ENCODE measurements around the gene PDZRN3. TPM values are rescaled to one million over a fixed set of nuclear protein-coding genes. Genes with fewer than 3 reads are reported as not detected.

PDZRN3 gene
- total RNA-seq, 1 experiment from 2014 or later: 12.5 TPM

DNA sequence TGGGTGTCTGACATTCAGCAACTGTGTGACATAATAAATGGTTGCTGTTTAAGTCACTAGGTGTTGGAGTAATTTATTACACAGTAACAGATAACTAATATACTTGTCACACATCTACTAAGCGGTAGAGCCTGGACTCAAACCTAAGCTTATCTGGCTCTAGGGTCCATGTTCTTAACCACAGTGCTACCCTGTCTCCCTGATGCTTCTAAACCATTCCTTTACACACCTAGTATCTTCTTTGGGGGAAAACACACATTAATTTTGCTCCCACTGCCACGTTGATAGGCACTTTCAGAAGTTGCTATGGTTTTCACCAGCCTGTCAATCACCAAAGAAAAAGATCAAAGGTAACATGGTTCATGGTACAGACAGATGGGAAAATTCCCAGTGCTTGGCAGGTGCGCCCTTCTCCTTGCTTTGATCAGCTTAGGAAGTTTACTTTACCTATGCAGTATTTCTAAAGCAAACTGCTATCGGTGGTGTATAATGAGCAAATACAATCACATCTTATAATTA lies 150.8 kb downstream of the PDZRN3 start:
- CTCF ChIA-PET: no interaction called here
- intact Hi-C loops (cut with micrococcal nuclease; ENCODE audit: unreplicated experiment): no loop called here
- H3K36me3 Mint-ChIP-seq (ENCODE audit: insufficient read depth, unreplicated experiment): peaks cover 4% of the 10 kb centered on the region
- H3K4me1 ChIP-seq: peaks cover 7% of the 10 kb centered on the region; the same call in 1 of the 2 replicates
- no peak overlapping the region for H3K4me3 Mint-ChIP-seq (ENCODE audit: unreplicated experiment)
- H3K27me3 ChIP-seq (replicated peaks; ENCODE audit: control insufficient read depth, insufficient read depth, low read length): no peaks in the 10 kb centered on the region
- no peak overlapping the region for H3K4me3 ChIP-seq (ENCODE audit: low read depth, low read length)
- peaks cover 6% of the 10 kb centered on the region for H3K9me3 ChIP-seq
- TF ChIP-seq, protein P1, sequence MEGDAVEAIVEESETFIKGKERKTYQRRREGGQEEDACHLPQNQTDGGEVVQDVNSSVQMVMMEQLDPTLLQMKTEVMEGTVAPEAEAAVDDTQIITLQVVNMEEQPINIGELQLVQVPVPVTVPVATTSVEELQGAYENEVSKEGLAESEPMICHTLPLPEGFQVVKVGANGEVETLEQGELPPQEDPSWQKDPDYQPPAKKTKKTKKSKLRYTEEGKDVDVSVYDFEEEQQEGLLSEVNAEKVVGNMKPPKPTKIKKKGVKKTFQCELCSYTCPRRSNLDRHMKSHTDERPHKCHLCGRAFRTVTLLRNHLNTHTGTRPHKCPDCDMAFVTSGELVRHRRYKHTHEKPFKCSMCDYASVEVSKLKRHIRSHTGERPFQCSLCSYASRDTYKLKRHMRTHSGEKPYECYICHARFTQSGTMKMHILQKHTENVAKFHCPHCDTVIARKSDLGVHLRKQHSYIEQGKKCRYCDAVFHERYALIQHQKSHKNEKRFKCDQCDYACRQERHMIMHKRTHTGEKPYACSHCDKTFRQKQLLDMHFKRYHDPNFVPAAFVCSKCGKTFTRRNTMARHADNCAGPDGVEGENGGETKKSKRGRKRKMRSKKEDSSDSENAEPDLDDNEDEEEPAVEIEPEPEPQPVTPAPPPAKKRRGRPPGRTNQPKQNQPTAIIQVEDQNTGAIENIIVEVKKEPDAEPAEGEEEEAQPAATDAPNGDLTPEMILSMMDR (IDR thresholded peaks at IDR 0.05; ENCODE audit: insufficient read depth in 1 of 2, low read depth in 1 of 2, low read length in 1 of 2, severe bottlenecking in 1 of 2, unreplicated experiment in 1 of 2): no peak
- H3K9me3 Mint-ChIP-seq (ENCODE audit: unreplicated experiment): no peaks in the 10 kb centered on the region
- no peak overlapping the region for H3K27ac Mint-ChIP-seq (ENCODE audit: unreplicated experiment)
- 0 out of 2 replicates have a peak, but pooled peaks cover 1% of the 10 kb centered on the region for H3K36me3 ChIP-seq (ENCODE audit: control insufficient read depth, insufficient read depth, low read length)
- no peak for DNase-seq
- H3K27me3 Mint-ChIP-seq (ENCODE audit: insufficient read depth, unreplicated experiment): no peaks in the 10 kb centered on the region
- peaks cover 9% of the 10 kb centered on the region for H3K4me1 Mint-ChIP-seq (ENCODE audit: low read depth, unreplicated experiment)
- no TSS peak for BruUV-seq (replicated peaks)
- POLR2A ChIA-PET: no interaction called here

DNA sequence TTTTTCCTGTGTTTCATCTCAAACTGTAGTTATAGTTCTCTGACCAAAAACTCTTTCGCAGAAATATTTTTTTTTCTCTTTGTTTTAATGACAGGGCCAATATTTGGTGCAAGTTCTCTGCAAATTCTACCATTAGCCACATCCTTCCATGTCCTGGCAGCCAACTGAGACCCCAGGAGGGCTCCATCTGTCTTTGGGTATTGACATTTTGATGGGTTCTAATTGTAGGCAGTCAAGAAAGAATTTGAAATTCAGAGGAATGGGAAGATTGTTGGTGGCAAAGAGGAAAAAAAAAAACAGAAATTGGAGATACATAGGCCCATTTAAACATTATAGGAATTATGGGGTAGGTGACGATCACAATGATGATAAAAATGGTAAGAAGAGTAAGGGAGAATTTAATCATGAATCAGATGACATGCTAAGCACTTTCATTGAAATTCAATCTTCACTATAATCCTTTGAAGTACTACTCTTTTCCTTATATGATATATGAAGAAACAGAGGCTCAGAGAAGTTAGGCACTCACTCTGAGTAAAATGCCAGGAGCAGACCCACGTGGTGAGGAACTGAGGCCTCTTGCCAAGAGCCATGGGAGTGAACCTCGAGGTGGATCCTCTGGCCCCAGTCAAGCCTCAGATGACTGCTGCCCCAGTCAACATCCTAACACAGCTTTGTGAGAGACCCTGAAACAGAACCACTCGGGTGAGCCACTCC lies 151.4 kb downstream of the PDZRN3 start:
- TF ChIP-seq, protein P1 (IDR thresholded peaks at IDR 0.05; ENCODE audit: insufficient read depth in 1 of 2, low read depth in 1 of 2, low read length in 1 of 2, severe bottlenecking in 1 of 2, unreplicated experiment in 1 of 2): no peak
- Mint-ChIP-seq H3K9me3 (ENCODE audit: unreplicated experiment) (no peaks in the 10 kb centered on the region), H3K4me3 (ENCODE audit: unreplicated experiment) (no peak overlapping the region), H3K27ac (ENCODE audit: unreplicated experiment) (no peak overlapping the region), H3K36me3 (ENCODE audit: insufficient read depth, unreplicated experiment) (peaks cover 4% of the 10 kb centered on the region), H3K27me3 (ENCODE audit: insufficient read depth, unreplicated experiment) (no peaks in the 10 kb centered on the region), H3K4me1 (ENCODE audit: low read depth, unreplicated experiment) (peaks cover 9% of the 10 kb centered on the region)
- ChIA-PET CTCF (no interaction called here), POLR2A (no interaction called here)
- peaks cover 7% of the 10 kb centered on the region; the same call in 1 of the 2 replicates for H3K4me1 ChIP-seq
- intact Hi-C loops (cut with micrococcal nuclease; ENCODE audit: unreplicated experiment): no loop called here
- H3K9me3 ChIP-seq: peaks cover 6% of the 10 kb centered on the region
- H3K4me3 ChIP-seq (ENCODE audit: low read depth, low read length): no peak overlapping the region
- H3K36me3 ChIP-seq (ENCODE audit: control insufficient read depth, insufficient read depth, low read length): 0 out of 2 replicates have a peak, but pooled peaks cover 1% of the 10 kb centered on the region
- no TSS peak for BruUV-seq (replicated peaks)
- DNase-seq: no peak
- H3K27me3 ChIP-seq (replicated peaks; ENCODE audit: control insufficient read depth, insufficient read depth, low read length): no peaks in the 10 kb centered on the region

DNA sequence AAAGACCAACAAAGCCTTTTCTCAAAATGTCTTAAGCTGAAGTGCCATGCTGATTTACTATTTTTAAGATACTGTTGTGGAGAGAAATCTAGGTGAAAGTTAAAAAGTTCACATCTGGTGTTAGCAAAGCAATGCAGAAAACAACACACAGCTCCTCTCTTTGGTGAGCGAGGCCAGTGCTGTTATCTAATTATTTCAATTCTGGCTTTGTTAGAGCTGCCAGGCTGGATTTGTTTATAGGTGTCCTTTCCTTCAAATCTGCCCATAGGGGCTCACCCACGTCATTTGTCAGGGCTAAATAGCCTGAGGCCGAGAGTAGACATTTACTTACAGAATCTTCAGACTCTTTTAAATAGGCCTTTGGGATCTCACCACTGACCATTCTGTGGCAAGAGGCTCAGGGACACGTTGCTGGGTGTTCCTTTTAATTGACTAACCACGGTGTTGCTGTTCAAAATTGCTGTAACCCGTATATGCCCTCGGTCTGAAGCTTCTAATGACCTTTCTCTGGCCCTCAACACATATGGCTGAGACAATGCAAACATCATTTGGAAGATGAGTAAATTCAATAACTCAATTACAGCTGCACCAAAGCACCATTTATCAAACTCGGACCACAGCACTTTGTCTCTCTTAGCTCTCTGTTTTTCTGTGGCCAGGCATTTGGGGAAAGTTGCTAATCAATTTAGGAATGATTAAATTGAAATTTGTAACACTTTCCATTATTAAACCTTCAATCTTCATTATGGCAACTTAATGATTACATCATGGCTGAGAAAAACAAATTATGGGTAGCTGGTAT lies 152.6 kb downstream of the PDZRN3 start:
- H3K27me3 ChIP-seq (replicated peaks; ENCODE audit: control insufficient read depth, insufficient read depth, low read length): no peaks in the 10 kb centered on the region
- intact Hi-C loops (cut with micrococcal nuclease; ENCODE audit: unreplicated experiment): no loop called here
- BruUV-seq (replicated peaks): no TSS peak

More for the DNA sequence above, 152.6 kb downstream of the PDZRN3 start:
- no peak overlapping the region for H3K4me3 Mint-ChIP-seq (ENCODE audit: unreplicated experiment)
- no peak overlapping the region for H3K27ac Mint-ChIP-seq (ENCODE audit: unreplicated experiment)
- H3K36me3 ChIP-seq (ENCODE audit: control insufficient read depth, insufficient read depth, low read length): 0 out of 2 replicates have a peak, but pooled peaks cover 1% of the 10 kb centered on the region
- H3K36me3 Mint-ChIP-seq (ENCODE audit: insufficient read depth, unreplicated experiment): peaks cover 4% of the 10 kb centered on the region
- H3K9me3 Mint-ChIP-seq (ENCODE audit: unreplicated experiment): no peaks in the 10 kb centered on the region
- POLR2A ChIA-PET: no interaction called here
- TF ChIP-seq, protein P1 (IDR thresholded peaks at IDR 0.05; ENCODE audit: insufficient read depth in 1 of 2, low read depth in 1 of 2, low read length in 1 of 2, severe bottlenecking in 1 of 2, unreplicated experiment in 1 of 2): no peak
- no peak for DNase-seq
- no peaks in the 10 kb centered on the region; the same call in 1 of the 2 replicates for H3K9me3 ChIP-seq
- H3K27me3 Mint-ChIP-seq (ENCODE audit: insufficient read depth, unreplicated experiment): no peaks in the 10 kb centered on the region
- H3K4me1 ChIP-seq: peaks cover 12% of the 10 kb centered on the region; the same call in 1 of the 2 replicates
- CTCF ChIA-PET: no interaction called here
- H3K4me1 Mint-ChIP-seq (ENCODE audit: low read depth, unreplicated experiment): peaks cover 15% of the 10 kb centered on the region
- no peak overlapping the region for H3K4me3 ChIP-seq (ENCODE audit: low read depth, low read length)
